WTC11 (cell line): ENCODE measurements around the gene FHL1. TPM values are rescaled to one million over a fixed set of nuclear protein-coding genes. Genes with fewer than 3 reads are reported as not detected.

ENCODE experiments used
- ATAC-seq: fragments of 200-7000 bp; cut with Tn5 transposase; 2 replicates; pipeline ENCODE4 v1.10.0; 2021; ENCODE audit warnings: mild to moderate bottlenecking, moderate library complexity
- CTCF ChIA-PET: fragments of 300-600 bp; sonication (Branson Sonifier 250); formaldehyde crosslinking; loops from one replicate; lab custom pipeline; 2021; ENCODE audit warnings: antibody characterized with exemption; lab: Charles Lee
- POLR2A ChIA-PET: fragments of 350-600 bp; sonication (Branson Sonifier 250); formaldehyde crosslinking; loops from one replicate; lab custom pipeline; 2021; ENCODE audit warnings: antibody characterized with exemption; lab: Charles Lee
- DNase-seq: peaks from one replicate; pipeline ENCODE4 v3.0.0; 2021; ENCODE audit warnings: low spot score
- H3K27ac Mint-ChIP-seq: 2 replicates; pipeline ENCODE4 v1.8.0; 2021; ENCODE audit warnings: mixed read lengths
- H3K27me3 Mint-ChIP-seq: 2 replicates; pipeline ENCODE4 v1.8.0; 2021; ENCODE audit warnings: low read depth, mild to moderate bottlenecking, moderate library complexity, mixed read lengths
- H3K36me3 Mint-ChIP-seq: 2 replicates; pipeline ENCODE4 v1.8.0; 2021; ENCODE audit warnings: mixed read lengths
- H3K4me1 Mint-ChIP-seq: 2 replicates; pipeline ENCODE4 v1.8.0; 2022; ENCODE audit warnings: mixed read lengths
- H3K4me3 Mint-ChIP-seq: 2 replicates; pipeline ENCODE4 v1.8.0; 2021; ENCODE audit warnings: mild to moderate bottlenecking, moderate library complexity, mixed read lengths
- H3K9me3 Mint-ChIP-seq: 2 replicates; pipeline ENCODE4 v1.8.0; 2021; ENCODE audit warnings: mixed read lengths
- CREB1 ChIP-seq: sonication (generic); formaldehyde crosslinking; IDR thresholded peaks from 2 replicates; pipeline ENCODE4 v1.8.0; 2023; ENCODE audit warnings: mild to moderate bottlenecking, missing genetic modification reagents
- ESRRA ChIP-seq: sonication (generic); formaldehyde crosslinking; IDR thresholded peaks from 2 replicates; pipeline ENCODE4 v1.8.1; 2022; ENCODE audit warnings: mild to moderate bottlenecking, missing genetic modification reagents, borderline replicate concordance
- ETV6 ChIP-seq: sonication (generic); formaldehyde crosslinking; IDR thresholded peaks from 2 replicates; pipeline ENCODE4 v1.8.1; 2022; ENCODE audit warnings: mild to moderate bottlenecking, missing genetic modification reagents
- FOXJ3 ChIP-seq: sonication (generic); formaldehyde crosslinking; IDR thresholded peaks from 2 replicates; pipeline ENCODE4 v1.9.0; 2021; ENCODE audit warnings: missing genetic modification reagents, mild to moderate bottlenecking, borderline replicate concordance
- PRRX2 ChIP-seq: fragments of 250-450 bp; sonication (Bioruptor Pico); IDR thresholded peaks from 2 replicates; pipeline ENCODE4 v1.8.0; 2021; ENCODE audit warnings: mild to moderate bottlenecking
- SMAD4 ChIP-seq: sonication (generic); formaldehyde crosslinking; IDR thresholded peaks from 2 replicates; pipeline ENCODE4 v1.8.0; 2022; ENCODE audit warnings: mild to moderate bottlenecking, missing genetic modification reagents
- ZNF396 ChIP-seq: fragments of 250-450 bp; sonication (Bioruptor Pico); IDR thresholded peaks from 2 replicates; pipeline ENCODE4 v1.8.0; 2021; ENCODE audit warnings: mild to moderate bottlenecking, moderate library complexity, borderline replicate concordance
- total RNA-seq: library from RNA; stranded (reverse); gene quantifications from 3 replicates; pipeline ENCODE4 v1.2.3, GENCODE V29; 2021
- TF ChIP-seq, protein P1 (sequence below): sonication (generic); formaldehyde crosslinking; IDR thresholded peaks from 2 replicates; pipeline ENCODE4 v1.8.0; 2023; ENCODE audit warnings: mild to moderate bottlenecking, missing genetic modification reagents
- TF ChIP-seq, protein P2 (sequence below): sonication (generic); formaldehyde crosslinking; conservative IDR thresholded peaks from 2 replicates; pipeline ENCODE4 v1.8.1; 2023; ENCODE audit warnings: mild to moderate bottlenecking, low read depth, missing genetic modification reagents, moderate library complexity
- TF ChIP-seq, protein P3 (sequence below): fragments of 250-450 bp; sonication (Bioruptor Pico); IDR thresholded peaks from 2 replicates; pipeline ENCODE4 v1.8.0; 2021; ENCODE audit warnings: mild to moderate bottlenecking
- TF ChIP-seq, protein P4 (sequence below): sonication (generic); formaldehyde crosslinking; IDR thresholded peaks from 2 replicates; pipeline ENCODE4 v1.8.0; 2022; ENCODE audit warnings: mild to moderate bottlenecking, missing genetic modification reagents
- TF ChIP-seq, protein P5 (sequence below): fragments of 250-450 bp; sonication (Bioruptor Pico); conservative IDR thresholded peaks from 2 replicates; pipeline ENCODE4 v1.9.0; 2021; ENCODE audit warnings: mild to moderate bottlenecking
- TF ChIP-seq, protein P6 (sequence below): fragments of 250-450 bp; sonication (Bioruptor Pico); IDR thresholded peaks from 2 replicates; pipeline ENCODE4 v1.9.0; 2021; ENCODE audit warnings: mild to moderate bottlenecking

FHL1 gene
- total RNA-seq, 1 experiment from 2014 or later = 43.5 TPM

DNA sequence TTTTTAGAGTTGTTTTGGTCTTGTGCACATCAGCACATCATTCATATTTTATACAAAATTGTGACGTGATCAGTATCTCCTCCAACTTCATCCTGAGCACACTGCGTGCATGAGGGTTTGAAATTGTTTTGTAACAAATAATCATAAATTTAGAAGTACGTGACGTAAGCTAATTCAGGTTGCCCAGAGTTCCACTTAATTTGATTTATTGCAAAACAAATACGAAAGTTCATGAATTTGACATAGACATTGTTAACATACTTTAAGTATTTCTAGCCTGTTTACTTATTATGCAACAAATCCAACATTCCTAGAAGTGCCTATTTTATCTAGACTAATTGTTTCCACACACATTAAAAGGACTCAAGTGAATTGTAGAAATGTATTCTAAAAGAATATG is 55.6 kb downstream of the FHL1 start:
- Mint-ChIP-seq H3K27me3 (no peaks in the 10 kb centered on the region), H3K27ac (no peak overlapping the region), H3K4me1 (peaks cover 32% of the 10 kb centered on the region), H3K9me3 (no peaks in the 10 kb centered on the region), H3K4me3 (no peak overlapping the region), H3K36me3 (no peaks in the 10 kb centered on the region)
- ChIA-PET POLR2A (no interaction called here), CTCF (interaction anchor here (1.2 kb wide), 1 partner anchor 175 kb away, joined by 3 read pairs; no protein-coding TSS in a partner anchor)
- ATAC-seq (no peak), DNase-seq (no peak)
- TF ChIP-seq, protein P1, sequence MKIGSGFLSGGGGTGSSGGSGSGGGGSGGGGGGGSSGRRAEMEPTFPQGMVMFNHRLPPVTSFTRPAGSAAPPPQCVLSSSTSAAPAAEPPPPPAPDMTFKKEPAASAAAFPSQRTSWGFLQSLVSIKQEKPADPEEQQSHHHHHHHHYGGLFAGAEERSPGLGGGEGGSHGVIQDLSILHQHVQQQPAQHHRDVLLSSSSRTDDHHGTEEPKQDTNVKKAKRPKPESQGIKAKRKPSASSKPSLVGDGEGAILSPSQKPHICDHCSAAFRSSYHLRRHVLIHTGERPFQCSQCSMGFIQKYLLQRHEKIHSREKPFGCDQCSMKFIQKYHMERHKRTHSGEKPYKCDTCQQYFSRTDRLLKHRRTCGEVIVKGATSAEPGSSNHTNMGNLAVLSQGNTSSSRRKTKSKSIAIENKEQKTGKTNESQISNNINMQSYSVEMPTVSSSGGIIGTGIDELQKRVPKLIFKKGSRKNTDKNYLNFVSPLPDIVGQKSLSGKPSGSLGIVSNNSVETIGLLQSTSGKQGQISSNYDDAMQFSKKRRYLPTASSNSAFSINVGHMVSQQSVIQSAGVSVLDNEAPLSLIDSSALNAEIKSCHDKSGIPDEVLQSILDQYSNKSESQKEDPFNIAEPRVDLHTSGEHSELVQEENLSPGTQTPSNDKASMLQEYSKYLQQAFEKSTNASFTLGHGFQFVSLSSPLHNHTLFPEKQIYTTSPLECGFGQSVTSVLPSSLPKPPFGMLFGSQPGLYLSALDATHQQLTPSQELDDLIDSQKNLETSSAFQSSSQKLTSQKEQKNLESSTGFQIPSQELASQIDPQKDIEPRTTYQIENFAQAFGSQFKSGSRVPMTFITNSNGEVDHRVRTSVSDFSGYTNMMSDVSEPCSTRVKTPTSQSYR (CRISPR knock-in tag) = no peak
- TF ChIP-seq FOXJ3 (CRISPR knock-in tag) = no peak
- no peak for TF ChIP-seq ZNF396 (CRISPR knock-in tag)
- TF ChIP-seq CREB1 (CRISPR knock-in tag) = no peak
- TF ChIP-seq, protein P2, sequence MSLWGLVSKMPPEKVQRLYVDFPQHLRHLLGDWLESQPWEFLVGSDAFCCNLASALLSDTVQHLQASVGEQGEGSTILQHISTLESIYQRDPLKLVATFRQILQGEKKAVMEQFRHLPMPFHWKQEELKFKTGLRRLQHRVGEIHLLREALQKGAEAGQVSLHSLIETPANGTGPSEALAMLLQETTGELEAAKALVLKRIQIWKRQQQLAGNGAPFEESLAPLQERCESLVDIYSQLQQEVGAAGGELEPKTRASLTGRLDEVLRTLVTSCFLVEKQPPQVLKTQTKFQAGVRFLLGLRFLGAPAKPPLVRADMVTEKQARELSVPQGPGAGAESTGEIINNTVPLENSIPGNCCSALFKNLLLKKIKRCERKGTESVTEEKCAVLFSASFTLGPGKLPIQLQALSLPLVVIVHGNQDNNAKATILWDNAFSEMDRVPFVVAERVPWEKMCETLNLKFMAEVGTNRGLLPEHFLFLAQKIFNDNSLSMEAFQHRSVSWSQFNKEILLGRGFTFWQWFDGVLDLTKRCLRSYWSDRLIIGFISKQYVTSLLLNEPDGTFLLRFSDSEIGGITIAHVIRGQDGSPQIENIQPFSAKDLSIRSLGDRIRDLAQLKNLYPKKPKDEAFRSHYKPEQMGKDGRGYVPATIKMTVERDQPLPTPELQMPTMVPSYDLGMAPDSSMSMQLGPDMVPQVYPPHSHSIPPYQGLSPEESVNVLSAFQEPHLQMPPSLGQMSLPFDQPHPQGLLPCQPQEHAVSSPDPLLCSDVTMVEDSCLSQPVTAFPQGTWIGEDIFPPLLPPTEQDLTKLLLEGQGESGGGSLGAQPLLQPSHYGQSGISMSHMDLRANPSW (CRISPR knock-in tag) = no peak
- TF ChIP-seq, protein P3, sequence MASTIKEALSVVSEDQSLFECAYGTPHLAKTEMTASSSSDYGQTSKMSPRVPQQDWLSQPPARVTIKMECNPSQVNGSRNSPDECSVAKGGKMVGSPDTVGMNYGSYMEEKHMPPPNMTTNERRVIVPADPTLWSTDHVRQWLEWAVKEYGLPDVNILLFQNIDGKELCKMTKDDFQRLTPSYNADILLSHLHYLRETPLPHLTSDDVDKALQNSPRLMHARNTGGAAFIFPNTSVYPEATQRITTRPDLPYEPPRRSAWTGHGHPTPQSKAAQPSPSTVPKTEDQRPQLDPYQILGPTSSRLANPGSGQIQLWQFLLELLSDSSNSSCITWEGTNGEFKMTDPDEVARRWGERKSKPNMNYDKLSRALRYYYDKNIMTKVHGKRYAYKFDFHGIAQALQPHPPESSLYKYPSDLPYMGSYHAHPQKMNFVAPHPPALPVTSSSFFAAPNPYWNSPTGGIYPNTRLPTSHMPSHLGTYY (CRISPR knock-in tag) = no peak
- TF ChIP-seq, protein P4, sequence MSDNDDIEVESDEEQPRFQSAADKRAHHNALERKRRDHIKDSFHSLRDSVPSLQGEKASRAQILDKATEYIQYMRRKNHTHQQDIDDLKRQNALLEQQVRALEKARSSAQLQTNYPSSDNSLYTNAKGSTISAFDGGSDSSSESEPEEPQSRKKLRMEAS (CRISPR knock-in tag) = no peak
- no peak for TF ChIP-seq PRRX2
- TF ChIP-seq, protein P5, sequence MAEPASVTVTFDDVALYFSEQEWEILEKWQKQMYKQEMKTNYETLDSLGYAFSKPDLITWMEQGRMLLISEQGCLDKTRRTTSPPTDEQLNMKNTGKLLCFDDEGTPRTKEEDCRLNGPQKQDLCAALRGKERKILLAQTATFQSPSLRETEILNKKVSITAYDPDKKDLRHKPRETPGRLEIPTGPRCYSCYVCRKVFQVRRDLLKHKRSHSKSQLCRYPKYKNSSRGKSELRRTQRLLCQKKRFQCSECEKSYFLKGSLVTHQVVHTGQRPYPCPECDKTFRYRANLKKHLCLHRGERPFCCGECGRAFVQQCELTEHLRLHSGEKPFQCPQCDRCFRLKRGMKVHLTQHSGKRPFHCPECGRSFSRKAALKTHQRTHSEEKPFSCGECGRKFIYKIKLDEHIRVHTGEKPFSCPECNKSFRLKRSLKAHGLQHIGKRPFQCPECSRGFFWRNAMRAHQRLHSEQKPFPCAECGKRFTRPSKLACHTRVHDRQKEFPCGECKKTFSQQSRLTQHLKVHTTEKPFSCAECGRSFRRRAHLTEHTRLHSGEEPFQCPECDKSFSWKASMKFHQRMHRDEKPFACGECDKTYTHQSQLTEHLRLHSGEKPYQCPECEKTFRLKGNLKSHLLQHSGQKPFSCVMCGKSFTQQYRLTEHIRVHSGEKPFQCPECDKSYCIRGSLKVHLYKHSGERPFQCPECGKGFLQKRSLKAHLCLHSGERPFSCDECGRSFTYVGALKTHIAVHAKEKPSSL (CRISPR knock-in tag) = no peak
- no peak for TF ChIP-seq ESRRA (CRISPR knock-in tag)
- TF ChIP-seq, protein P6, sequence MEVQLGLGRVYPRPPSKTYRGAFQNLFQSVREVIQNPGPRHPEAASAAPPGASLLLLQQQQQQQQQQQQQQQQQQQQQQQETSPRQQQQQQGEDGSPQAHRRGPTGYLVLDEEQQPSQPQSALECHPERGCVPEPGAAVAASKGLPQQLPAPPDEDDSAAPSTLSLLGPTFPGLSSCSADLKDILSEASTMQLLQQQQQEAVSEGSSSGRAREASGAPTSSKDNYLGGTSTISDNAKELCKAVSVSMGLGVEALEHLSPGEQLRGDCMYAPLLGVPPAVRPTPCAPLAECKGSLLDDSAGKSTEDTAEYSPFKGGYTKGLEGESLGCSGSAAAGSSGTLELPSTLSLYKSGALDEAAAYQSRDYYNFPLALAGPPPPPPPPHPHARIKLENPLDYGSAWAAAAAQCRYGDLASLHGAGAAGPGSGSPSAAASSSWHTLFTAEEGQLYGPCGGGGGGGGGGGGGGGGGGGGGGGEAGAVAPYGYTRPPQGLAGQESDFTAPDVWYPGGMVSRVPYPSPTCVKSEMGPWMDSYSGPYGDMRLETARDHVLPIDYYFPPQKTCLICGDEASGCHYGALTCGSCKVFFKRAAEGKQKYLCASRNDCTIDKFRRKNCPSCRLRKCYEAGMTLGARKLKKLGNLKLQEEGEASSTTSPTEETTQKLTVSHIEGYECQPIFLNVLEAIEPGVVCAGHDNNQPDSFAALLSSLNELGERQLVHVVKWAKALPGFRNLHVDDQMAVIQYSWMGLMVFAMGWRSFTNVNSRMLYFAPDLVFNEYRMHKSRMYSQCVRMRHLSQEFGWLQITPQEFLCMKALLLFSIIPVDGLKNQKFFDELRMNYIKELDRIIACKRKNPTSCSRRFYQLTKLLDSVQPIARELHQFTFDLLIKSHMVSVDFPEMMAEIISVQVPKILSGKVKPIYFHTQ (CRISPR knock-in tag) = no peak
- no peak for TF ChIP-seq SMAD4 (CRISPR knock-in tag)

DNA sequence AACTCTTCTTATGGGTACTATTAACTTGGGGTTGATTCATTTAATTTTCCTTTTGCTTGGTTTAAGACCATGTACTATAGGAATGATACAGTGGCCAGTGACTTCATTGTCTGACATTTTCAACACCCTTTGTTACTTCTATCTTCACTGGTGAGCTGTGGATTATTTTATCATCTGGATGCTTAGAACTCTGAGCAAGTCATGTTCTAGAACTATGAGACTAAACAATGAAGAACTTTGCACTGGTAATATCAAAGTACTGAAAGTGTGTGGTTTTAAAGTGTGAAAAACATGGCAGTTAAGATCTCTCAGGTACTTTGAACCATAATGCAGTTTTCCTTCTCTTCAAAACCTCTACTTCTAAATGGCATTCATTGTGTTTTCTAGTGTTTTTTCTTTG is 56.1 kb downstream of the FHL1 start:
- no peak overlapping the region for H3K4me3 Mint-ChIP-seq
- H3K27me3 Mint-ChIP-seq = no peaks in the 10 kb centered on the region
- no peak for DNase-seq
- no peak overlapping the region for H3K27ac Mint-ChIP-seq
- TF ChIP-seq ETV6 (CRISPR knock-in tag) = no peak
- TF ChIP-seq, all 79 proteins: peak for 0
- ChIA-PET CTCF (interaction anchor here (1.2 kb wide), 1 partner anchor 175 kb away, joined by 3 read pairs; no protein-coding TSS in a partner anchor), POLR2A (no interaction called here)
- no peaks in the 10 kb centered on the region for H3K36me3 Mint-ChIP-seq
- ATAC-seq = no peak
- no peaks in the 10 kb centered on the region for H3K9me3 Mint-ChIP-seq
- H3K4me1 Mint-ChIP-seq = peaks cover 30% of the 10 kb centered on the region
